Activated naive CD8-positive, alpha-beta T cell treated with anti-CD3 and anti-CD28 coated beads, Interleukin-2, amount 10 ng/mL, durations not matched to agents 7 days and 5 days (primary cell): ENCODE data around the gene ZNG1F. TPM values are rescaled to one million over a fixed set of nuclear protein-coding genes. Genes with fewer than 3 reads are reported as not detected.
"Not testable (repeated sequence)": the region's sequence is repeated elsewhere in the genome, so short reads cannot be mapped to it uniquely, and the experiment has no call there.

Experiments used
- ATAC-seq: fragments of 150-1000 bp; cut with Tn5 transposase; one replicate; pipeline ENCODE4 v1.10.0; 2021; ENCODE audit warnings: low read depth, moderate library complexity
- POLR2A ChIA-PET: fragments of 350-600 bp; sonication (Branson Sonifier 250); formaldehyde crosslinking; loops from one replicate; lab custom pipeline; 2021; ENCODE audit warnings: antibody characterized with exemption; lab: Charles Lee
- DNase-seq: peaks from one replicate; pipeline ENCODE4 v3.0.0; 2021
- H3K27ac Mint-ChIP-seq: one replicate; pipeline ENCODE4 v1.8.0; 2022; ENCODE audit warnings: mild to moderate bottlenecking, mixed read lengths
- H3K27me3 Mint-ChIP-seq: one replicate; pipeline ENCODE4 v1.8.0; 2022; ENCODE audit warnings: mild to moderate bottlenecking, moderate library complexity, mixed read lengths
- H3K36me3 Mint-ChIP-seq: one replicate; pipeline ENCODE4 v1.8.0; 2021; ENCODE audit warnings: mild to moderate bottlenecking, mixed read lengths
- H3K4me1 Mint-ChIP-seq: one replicate; pipeline ENCODE4 v1.8.0; 2021; ENCODE audit warnings: mixed read lengths
- H3K4me3 Mint-ChIP-seq: one replicate; pipeline ENCODE4 v1.8.0; 2022; ENCODE audit warnings: mild to moderate bottlenecking, moderate library complexity, mixed read lengths
- H3K9me3 Mint-ChIP-seq: one replicate; pipeline ENCODE4 v1.8.0; 2021; ENCODE audit warnings: mixed read lengths
- total RNA-seq, 2 experiments: library from RNA; stranded (reverse); gene quantifications; one replicate each; pipeline ENCODE4 v1.2.3, GENCODE V29; 2021

The ZNG1F gene
- 10 to 100 TPM; 11.4 to 12.9 TPM for total RNA-seq

GRCh38 chr9:41189217-41189616 lies at the start of gene ZNG1F:
Gene ZNG1F (minus strand): TSS chr9:41189317. CDS start chr9:41189258, 59 bp downstream.
- DNase-seq, H3K36me3 Mint-ChIP-seq, H3K9me3 Mint-ChIP-seq, ATAC-seq, H3K27me3 Mint-ChIP-seq, H3K27ac Mint-ChIP-seq, H3K4me3 Mint-ChIP-seq, POLR2A ChIA-PET, H3K4me1 Mint-ChIP-seq: not testable (repeated sequence)

- H3K4me1 Mint-ChIP-seq, ATAC-seq, H3K27ac Mint-ChIP-seq, POLR2A ChIA-PET, H3K36me3 Mint-ChIP-seq, H3K27me3 Mint-ChIP-seq: not testable (repeated sequence)
- H3K4me3 Mint-ChIP-seq: peak overlapping the region; percentile 28
- H3K9me3 Mint-ChIP-seq: peaks cover 14% of the 10 kb centered on the region
- peak; percentile 52 for DNase-seq
Observed at GRCh38 chr9:41237110-41237749, 48.1 kb upstream of the ZNG1F start.

- H3K4me1 Mint-ChIP-seq, DNase-seq, POLR2A ChIA-PET, H3K36me3 Mint-ChIP-seq, H3K27ac Mint-ChIP-seq, H3K27me3 Mint-ChIP-seq, H3K4me3 Mint-ChIP-seq, ATAC-seq: not testable (repeated sequence)
- peaks cover 14% of the 10 kb centered on the region for H3K9me3 Mint-ChIP-seq
Observed at GRCh38 chr9:41236486-41237109, 47.5 kb upstream of the ZNG1F start.

GRCh38 chr9:41234811-41235805 lies 46.0 kb upstream of the ZNG1F start:
- ATAC-seq (peak; percentile 98), DNase-seq (peak; percentile 67)
- H3K36me3 Mint-ChIP-seq, H3K9me3 Mint-ChIP-seq, H3K4me1 Mint-ChIP-seq, H3K27me3 Mint-ChIP-seq, H3K27ac Mint-ChIP-seq, POLR2A ChIA-PET: not testable (repeated sequence)
- H3K4me3 Mint-ChIP-seq: peak overlapping the region; percentile 65

GRCh38 chr9:41234221-41234620 lies 45.1 kb upstream of the ZNG1F start:
- H3K9me3 Mint-ChIP-seq, H3K4me3 Mint-ChIP-seq, ATAC-seq, H3K36me3 Mint-ChIP-seq, H3K27ac Mint-ChIP-seq, H3K27me3 Mint-ChIP-seq, H3K4me1 Mint-ChIP-seq, POLR2A ChIA-PET, DNase-seq: not testable (repeated sequence)

DNA sequence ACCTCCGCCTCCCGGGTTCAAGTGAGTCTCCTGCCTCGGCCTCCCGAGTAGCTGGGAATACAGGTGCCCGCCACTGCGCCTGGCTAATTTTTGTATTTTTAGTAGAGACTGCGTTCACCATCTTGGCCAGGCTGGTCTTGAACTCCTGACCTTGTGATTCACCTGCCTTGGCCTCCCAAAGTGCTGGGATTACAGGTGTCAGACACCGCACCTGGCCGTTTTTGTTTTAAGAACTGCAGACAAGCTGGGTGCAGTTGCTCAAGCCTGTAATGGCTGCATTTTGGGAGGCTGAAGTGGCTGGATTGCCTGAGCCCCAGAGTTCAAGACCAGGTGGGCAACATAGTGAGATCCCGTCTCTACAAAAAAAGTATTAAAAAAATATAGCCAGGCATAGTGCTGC lies 43.2 kb upstream of the ZNG1F start:
- not testable (repeated sequence) for DNase-seq

DNA sequence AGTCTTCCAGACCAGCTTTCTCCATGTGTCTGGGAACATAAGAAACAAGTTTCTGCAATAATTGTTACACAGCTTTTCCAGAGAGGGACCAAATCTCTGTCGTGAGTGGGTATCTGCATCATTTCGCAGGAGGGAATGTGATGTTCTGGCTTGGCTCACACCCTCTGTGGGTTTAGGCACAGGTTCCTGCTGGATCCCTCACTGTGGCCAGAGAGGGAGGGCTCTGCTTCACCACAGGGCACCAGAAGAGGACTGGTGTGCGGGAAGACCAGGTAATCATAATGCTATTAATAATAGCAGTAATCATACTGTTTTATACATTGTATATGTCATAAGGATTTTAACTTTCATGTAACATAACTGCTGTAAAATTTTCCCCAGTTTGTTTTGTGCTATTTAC lies 41.3 kb upstream of the ZNG1F start:
- H3K27ac Mint-ChIP-seq, H3K4me1 Mint-ChIP-seq, DNase-seq, H3K36me3 Mint-ChIP-seq, POLR2A ChIA-PET, H3K4me3 Mint-ChIP-seq, ATAC-seq, H3K27me3 Mint-ChIP-seq, H3K9me3 Mint-ChIP-seq: not testable (repeated sequence)

More for the DNA sequence above, 43.2 kb upstream of the ZNG1F start:
- H3K27me3 Mint-ChIP-seq, H3K9me3 Mint-ChIP-seq, H3K4me1 Mint-ChIP-seq, POLR2A ChIA-PET, H3K4me3 Mint-ChIP-seq, ATAC-seq, H3K27ac Mint-ChIP-seq, H3K36me3 Mint-ChIP-seq: not testable (repeated sequence)

DNA sequence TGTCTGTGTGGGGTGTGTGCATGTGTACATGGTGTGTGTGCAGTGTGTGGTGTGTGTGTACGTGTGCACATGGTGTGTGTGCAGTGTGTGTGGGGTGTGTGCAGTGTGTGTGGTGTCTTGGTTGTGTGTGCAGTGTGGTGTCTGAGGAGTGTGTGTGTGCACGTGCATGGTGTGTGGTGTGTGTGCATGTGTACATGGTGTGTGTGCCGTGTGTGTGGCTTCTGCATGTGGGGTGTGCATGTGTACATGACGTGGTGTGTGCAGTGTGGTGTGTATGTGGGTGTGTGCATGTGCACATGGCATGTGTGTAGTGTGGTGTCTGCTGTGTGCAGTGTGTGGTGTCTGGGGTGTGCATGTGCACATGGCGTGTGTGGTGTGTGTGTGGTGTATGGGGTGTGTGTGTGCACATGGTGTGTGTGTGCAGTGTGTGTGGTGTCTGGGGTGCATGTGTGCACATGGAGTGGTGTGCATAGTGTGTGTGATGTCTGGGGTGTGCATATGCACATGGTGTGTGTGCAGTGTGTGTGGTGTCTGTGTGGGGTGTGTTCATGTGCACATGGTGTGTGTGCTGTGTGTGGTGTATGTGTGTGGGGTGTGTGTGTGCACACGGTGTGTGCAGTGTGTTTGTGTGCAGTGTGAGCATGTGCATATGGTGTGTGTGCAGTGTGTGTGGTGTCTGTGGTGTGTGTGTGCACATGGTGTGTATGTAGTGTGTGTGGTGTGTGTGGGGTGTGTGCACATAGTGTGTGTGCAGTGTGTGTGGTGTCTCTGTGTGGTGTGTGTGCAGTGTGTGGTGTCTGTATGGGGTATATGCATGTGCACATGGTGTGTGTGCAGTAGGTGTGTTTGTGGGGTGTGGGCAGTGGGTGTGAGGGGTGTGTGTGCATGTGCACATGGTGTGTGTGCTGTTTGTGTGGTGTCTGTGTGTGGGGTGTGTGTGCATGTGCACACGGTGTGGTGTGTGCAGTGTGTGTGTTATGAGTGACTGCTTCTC lies 40.6 kb upstream of the ZNG1F start:
- POLR2A ChIA-PET: no interaction called here
- ATAC-seq (peak; percentile 62), DNase-seq (no peak)
- H3K4me1 Mint-ChIP-seq: peaks cover under 1% of the 10 kb centered on the region
- no peak overlapping the region for H3K4me3 Mint-ChIP-seq
- no peaks in the 10 kb centered on the region for H3K9me3 Mint-ChIP-seq
- no peaks in the 10 kb centered on the region for H3K36me3 Mint-ChIP-seq
- H3K27ac Mint-ChIP-seq: no peak overlapping the region
- no peaks in the 10 kb centered on the region for H3K27me3 Mint-ChIP-seq

DNA sequence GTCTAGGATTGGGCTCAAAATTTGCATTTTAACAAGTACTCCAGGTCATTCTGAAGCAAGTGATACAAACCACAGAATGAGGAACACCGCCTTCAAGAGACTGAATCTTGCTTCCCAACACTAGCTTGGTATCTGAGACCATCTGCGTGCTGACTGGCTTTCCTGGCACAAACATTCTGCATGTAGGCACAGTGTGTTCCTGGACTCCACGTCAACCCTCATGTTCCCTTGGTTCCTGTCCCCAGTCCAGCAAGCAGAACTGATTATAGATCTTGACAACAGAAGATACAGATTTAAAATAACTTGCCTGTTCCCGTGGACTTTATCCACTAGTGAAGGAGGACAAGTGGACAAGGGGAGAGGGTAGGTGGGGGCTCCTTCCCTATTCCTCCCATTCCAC lies 30.7 kb upstream of the ZNG1F start:
- H3K4me3 Mint-ChIP-seq, H3K9me3 Mint-ChIP-seq, H3K27ac Mint-ChIP-seq, DNase-seq, H3K36me3 Mint-ChIP-seq, H3K27me3 Mint-ChIP-seq, H3K4me1 Mint-ChIP-seq, POLR2A ChIA-PET, ATAC-seq: not testable (repeated sequence)

- H3K27me3 Mint-ChIP-seq, ATAC-seq, POLR2A ChIA-PET, H3K4me3 Mint-ChIP-seq, H3K9me3 Mint-ChIP-seq, H3K27ac Mint-ChIP-seq, H3K4me1 Mint-ChIP-seq, H3K36me3 Mint-ChIP-seq, DNase-seq: not testable (repeated sequence)
Observed at GRCh38 chr9:41188439-41188838, 678 bp downstream of the ZNG1F start.

- ATAC-seq, H3K4me1 Mint-ChIP-seq, H3K4me3 Mint-ChIP-seq, DNase-seq, H3K27ac Mint-ChIP-seq, H3K27me3 Mint-ChIP-seq, H3K36me3 Mint-ChIP-seq, POLR2A ChIA-PET, H3K9me3 Mint-ChIP-seq: not testable (repeated sequence)
Observed at GRCh38 chr9:41174994-41175393, 14.1 kb downstream of the ZNG1F start.

DNA sequence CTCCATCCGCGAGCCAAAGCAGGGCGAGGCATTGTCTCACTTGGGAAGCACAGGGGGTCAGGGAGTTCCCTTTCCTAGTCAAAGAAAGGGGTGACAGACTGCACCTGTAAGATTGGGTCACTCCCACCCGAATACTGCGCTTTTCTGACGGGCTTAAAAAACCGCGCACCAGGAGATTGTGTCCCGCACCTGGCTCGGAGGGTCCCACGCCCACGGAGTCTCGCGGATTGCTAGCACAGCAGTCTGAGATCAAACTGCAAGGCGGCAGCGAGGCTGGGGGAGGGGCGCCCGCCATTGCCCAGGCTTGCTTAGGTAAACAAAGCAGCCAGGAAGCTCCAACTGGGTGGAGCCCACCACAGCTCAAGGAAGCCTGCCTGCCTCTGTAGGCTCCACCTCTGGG lies 39.0 kb downstream of the ZNG1F start:
- ATAC-seq, H3K9me3 Mint-ChIP-seq, H3K4me3 Mint-ChIP-seq, H3K27ac Mint-ChIP-seq, DNase-seq, H3K36me3 Mint-ChIP-seq, H3K4me1 Mint-ChIP-seq, POLR2A ChIA-PET, H3K27me3 Mint-ChIP-seq: not testable (repeated sequence)

GRCh38 chr9:41141878-41142277 lies 47.2 kb downstream of the ZNG1F start:
- POLR2A ChIA-PET, DNase-seq, H3K36me3 Mint-ChIP-seq, H3K4me1 Mint-ChIP-seq, H3K27me3 Mint-ChIP-seq, ATAC-seq, H3K4me3 Mint-ChIP-seq, H3K9me3 Mint-ChIP-seq, H3K27ac Mint-ChIP-seq: not testable (repeated sequence)
